Ovary (tissue), 3 donors: ENCODE results near the gene GRAMD2A.

Experiments used
- POLR2A ChIP-seq: fragments of 450-650 bp; IDR thresholded peaks from one replicate; pipeline ENCODE4 v1.6.1; 2017; ENCODE audit warnings: antibody characterized with exemption, mild to moderate bottlenecking, moderate library complexity
- TF ChIP-seq, protein P1 (sequence below), 3 donors: fragments of 450-650 bp in 2 of 3; fragments of 200-600 bp in 1 of 3; IDR thresholded peaks; one replicate each; pipeline versions ENCODE4 v1.5.1 to v1.8.0; 2016 to 2022; ENCODE audit warnings: antibody characterized with exemption in 3 of 3, mild to moderate bottlenecking in 1 of 3
- donor health status: DM: no; HTN: no; CAD: no.

DNA sequence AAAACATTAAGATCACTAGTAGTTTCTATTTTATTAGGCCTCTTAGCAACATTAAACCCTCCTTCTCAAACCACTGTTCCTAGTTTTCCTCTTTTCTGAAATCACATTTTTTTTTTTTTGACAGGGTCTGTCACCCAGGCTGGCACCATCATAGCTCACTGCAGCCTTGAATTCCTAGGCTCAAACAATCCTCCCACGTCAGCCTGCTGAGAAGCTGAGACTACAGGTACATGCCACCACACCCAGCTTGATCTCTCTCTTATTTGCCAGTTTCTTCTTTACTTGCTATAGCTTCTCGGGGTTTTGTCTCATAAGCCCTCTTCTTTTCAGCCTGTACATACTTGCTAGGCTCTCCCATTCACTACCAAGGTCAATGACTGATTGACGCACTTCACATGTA lies 51.4 kb downstream of the GRAMD2A start:
- TF ChIP-seq, protein P1, sequence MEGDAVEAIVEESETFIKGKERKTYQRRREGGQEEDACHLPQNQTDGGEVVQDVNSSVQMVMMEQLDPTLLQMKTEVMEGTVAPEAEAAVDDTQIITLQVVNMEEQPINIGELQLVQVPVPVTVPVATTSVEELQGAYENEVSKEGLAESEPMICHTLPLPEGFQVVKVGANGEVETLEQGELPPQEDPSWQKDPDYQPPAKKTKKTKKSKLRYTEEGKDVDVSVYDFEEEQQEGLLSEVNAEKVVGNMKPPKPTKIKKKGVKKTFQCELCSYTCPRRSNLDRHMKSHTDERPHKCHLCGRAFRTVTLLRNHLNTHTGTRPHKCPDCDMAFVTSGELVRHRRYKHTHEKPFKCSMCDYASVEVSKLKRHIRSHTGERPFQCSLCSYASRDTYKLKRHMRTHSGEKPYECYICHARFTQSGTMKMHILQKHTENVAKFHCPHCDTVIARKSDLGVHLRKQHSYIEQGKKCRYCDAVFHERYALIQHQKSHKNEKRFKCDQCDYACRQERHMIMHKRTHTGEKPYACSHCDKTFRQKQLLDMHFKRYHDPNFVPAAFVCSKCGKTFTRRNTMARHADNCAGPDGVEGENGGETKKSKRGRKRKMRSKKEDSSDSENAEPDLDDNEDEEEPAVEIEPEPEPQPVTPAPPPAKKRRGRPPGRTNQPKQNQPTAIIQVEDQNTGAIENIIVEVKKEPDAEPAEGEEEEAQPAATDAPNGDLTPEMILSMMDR (IDR thresholded peaks at IDR 0.05), result no peak
- no peak for TF ChIP-seq POLR2A
